ENCODE results near the gene ERG28. TPM values are rescaled to one million over a fixed set of nuclear protein-coding genes. Genes with fewer than 3 reads are reported as not detected.

Gene ERG28
- total and polyA plus RNA-seq, 4 donors = 17.1 to 43.5 (median 29.2) TPM

DNA sequence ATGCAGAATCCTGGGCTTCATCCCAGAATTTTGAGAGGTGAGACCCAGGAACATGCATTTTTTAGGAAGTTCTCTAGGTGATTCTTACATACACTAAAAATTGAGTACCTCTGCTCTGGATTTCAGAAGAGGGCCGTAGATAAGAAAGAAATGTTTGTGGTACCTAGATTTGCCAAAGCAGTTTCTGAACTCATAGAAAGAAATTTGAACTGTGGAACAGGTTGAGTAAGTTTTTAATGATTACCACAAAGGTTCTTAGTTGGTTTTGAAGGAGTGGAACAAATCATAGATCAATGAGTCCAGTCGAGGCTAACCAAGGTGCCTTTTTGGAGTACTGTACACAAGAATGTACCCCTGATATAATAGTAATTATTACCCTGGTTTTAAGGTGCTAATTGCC, 25.2 kb upstream of the ERG28 start:
- peaks cover 0 to 28% (median 14%) of the 10 kb centered on the region in 4 donors for H3K36me3 ChIP-seq (ENCODE audit: control insufficient read depth in 4 of 4, insufficient read depth in 3 of 4, low read depth in 1 of 4, low read length in 3 of 4)
- H3K4me3 ChIP-seq (ENCODE audit: low read depth in 1 of 3, low read length in 3 of 3) = no peak overlapping the region
- TF ChIP-seq HNF4A (conservative IDR thresholded peaks at IDR 0.05) = peak; percentile 3 to 34
- no peak for TF ChIP-seq RXRA (IDR thresholded peaks at IDR 0.05)
- H3K9me3 ChIP-seq (ENCODE audit: control insufficient read depth in 4 of 4, low read length in 3 of 4) = no peaks in the 10 kb centered on the region
- WGBS = 36% methylated on average over 2 of the region's 2 CpGs
- H3K9ac ChIP-seq (ENCODE audit: low read depth in 1 of 2, low read length in 2 of 2) = no peak overlapping the region
- no peak overlapping the region for H3K27ac ChIP-seq (ENCODE audit: low read depth in 1 of 2, low read length in 2 of 2)
- H3K27me3 ChIP-seq (ENCODE audit: control insufficient read depth in 4 of 4, insufficient read depth in 4 of 4, low read length in 3 of 4) = no peaks in the 10 kb centered on the region
- DNase-seq (ENCODE audit: low spot score) = no peak
- H3K4me1 ChIP-seq (ENCODE audit: control insufficient read depth in 4 of 4, insufficient read depth in 4 of 4, low read length in 3 of 4) = peaks cover 0 to 9% (median 4%) of the 10 kb centered on the region in 4 donors

DNA sequence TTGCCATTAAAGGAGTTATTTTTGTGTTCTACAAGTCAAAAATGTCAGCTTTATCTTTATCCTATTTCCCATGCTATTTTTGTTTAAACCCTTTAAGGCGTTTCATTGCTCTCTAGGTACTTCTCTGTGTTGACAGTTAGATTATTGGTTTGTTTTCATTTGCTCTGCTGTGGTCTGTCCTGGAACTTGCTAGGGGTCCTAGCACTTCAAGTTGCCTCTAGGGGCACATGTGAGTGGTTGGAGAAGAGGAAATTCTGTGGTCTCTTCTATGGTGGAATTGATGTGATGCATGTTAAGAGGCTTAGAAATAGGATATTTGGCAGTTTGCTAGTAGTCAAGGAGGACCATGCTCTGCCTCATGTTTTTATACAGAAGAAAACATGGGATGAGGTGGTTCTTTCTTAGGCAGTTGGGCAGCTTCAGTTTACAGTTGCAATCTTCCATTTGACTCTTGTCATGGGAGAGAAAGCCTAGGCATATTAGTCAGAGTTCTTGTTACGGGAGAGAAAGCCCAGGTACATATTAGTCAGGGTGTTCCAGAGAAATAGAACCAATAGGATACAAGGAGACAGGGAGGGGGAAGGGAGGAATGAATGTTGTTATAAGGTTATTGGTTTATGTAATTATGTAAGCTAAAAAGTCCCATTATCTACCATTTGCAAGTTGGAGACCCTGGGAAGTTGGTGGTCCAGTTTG, 14.7 kb upstream of the ERG28 start:
- H3K27me3 ChIP-seq (ENCODE audit: control insufficient read depth in 4 of 4, insufficient read depth in 4 of 4, low read length in 3 of 4) = no peaks in the 10 kb centered on the region
- no peak overlapping the region for H3K27ac ChIP-seq (ENCODE audit: low read depth in 1 of 2, low read length in 2 of 2)
- DNase-seq (ENCODE audit: low spot score) = no peak
- H3K4me3 ChIP-seq (ENCODE audit: low read depth in 1 of 3, low read length in 3 of 3) = no peak overlapping the region
- no peak overlapping the region for H3K9ac ChIP-seq (ENCODE audit: low read depth in 1 of 2, low read length in 2 of 2)
- 87% methylated on average over 2 of the region's 2 CpGs for WGBS
- no peaks in the 10 kb centered on the region for H3K4me1 ChIP-seq (ENCODE audit: control insufficient read depth in 4 of 4, insufficient read depth in 4 of 4, low read length in 3 of 4)
- H3K36me3 ChIP-seq (ENCODE audit: control insufficient read depth in 4 of 4, insufficient read depth in 3 of 4, low read depth in 1 of 4, low read length in 3 of 4) = peaks cover 0 to 6% (median 2%) of the 10 kb centered on the region in 4 donors
- H3K9me3 ChIP-seq (ENCODE audit: control insufficient read depth in 4 of 4, low read length in 3 of 4) = no peaks in the 10 kb centered on the region
- TF ChIP-seq ZBTB33 (IDR thresholded peaks at IDR 0.05) (no peak), HNF4G (IDR thresholded peaks at IDR 0.05) (no peak), HNF4A (conservative IDR thresholded peaks at IDR 0.05) (no peak), REST (IDR thresholded peaks at IDR 0.05) (no peak), CTCF (IDR thresholded peaks at IDR 0.05; ENCODE audit: low read depth, low read length, missing input control) (no peak), JUND (IDR thresholded peaks at IDR 0.05) (no peak), SP1 (IDR thresholded peaks at IDR 0.05) (no peak), TAF1 (conservative IDR thresholded peaks at IDR 0.05) (no peak), ATF3 (IDR thresholded peaks at IDR 0.05) (no peak), EGR1 (IDR thresholded peaks at IDR 0.05; ENCODE audit: low read depth in 2 of 2) (no peak), YY1 (IDR thresholded peaks at IDR 0.05) (no peak), FOXA2 (IDR thresholded peaks at IDR 0.05) (no peak), NR2F2 (IDR thresholded peaks at IDR 0.05) (no peak), RXRA (IDR thresholded peaks at IDR 0.05) (no peak), FOXA1 (IDR thresholded peaks at IDR 0.05) (no peak), GABPA (IDR thresholded peaks at IDR 0.05 in 1 of 2, conservative IDR thresholded peaks at IDR 0.05 in 1 of 2) (no peak)
- TF ChIP-seq, protein P1, sequence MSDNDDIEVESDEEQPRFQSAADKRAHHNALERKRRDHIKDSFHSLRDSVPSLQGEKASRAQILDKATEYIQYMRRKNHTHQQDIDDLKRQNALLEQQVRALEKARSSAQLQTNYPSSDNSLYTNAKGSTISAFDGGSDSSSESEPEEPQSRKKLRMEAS (IDR thresholded peaks at IDR 0.05) = no peak

Data from liver (tissue), 9 donors.